PC-9 (cell line): ENCODE data around the gene NFYC. TPM values are rescaled to one million over a fixed set of nuclear protein-coding genes. Genes with fewer than 3 reads are reported as not detected.

Experiments
- BruUV-seq: library from RNA; stranded (reverse); fragments of 400-500 nt; replicated peaks from 2 replicates; lab custom pipeline; 2021; lab: Mats Ljungman, UMichigan
- CTCF ChIA-PET: fragments of 300-600 bp; sonication (Branson Sonifier 250); formaldehyde crosslinking; loops from one replicate; lab custom pipeline; 2022; ENCODE audit warnings: antibody characterized with exemption; lab: Charles Lee
- POLR2A ChIA-PET: fragments of 300-600 bp; sonication (Branson Sonifier 250); formaldehyde crosslinking; loops from one replicate; lab custom pipeline; 2022; ENCODE audit warnings: antibody characterized with exemption; ENCODE audit not compliant: unreplicated experiment; lab: Charles Lee
- DNase-seq, 2 experiments: peaks; one replicate each; pipeline versions ENCODE4 v3.0.0 to v3.0.0-alpha.2; 2015 to 2022; ENCODE audit warnings: mixed read lengths in 1 of 2
- H2AFZ ChIP-seq: fragments of 200-600 bp; sonication (generic); 2 replicates; pipeline ENCODE4 v1.8.1; 2017; ENCODE audit warnings: antibody characterized with exemption
- H3F3A ChIP-seq: fragments of 200-600 bp; sonication (generic); 2 replicates; pipeline ENCODE4 v1.8.1; 2017; ENCODE audit warnings: antibody characterized with exemption, mild to moderate bottlenecking, low read depth; ENCODE audit not compliant: insufficient read depth
- H3K27ac ChIP-seq: fragments of 200-600 bp; sonication (generic); 2 replicates; pipeline ENCODE4 v1.6.1; 2016; ENCODE audit warnings: mixed run types
- H3K27me3 ChIP-seq: fragments of 200-600 bp; sonication (generic); 2 replicates; pipeline ENCODE4 v1.6.1; 2016; ENCODE audit warnings: low read depth, mixed run types; ENCODE audit not compliant: insufficient read depth
- H3K36me3 ChIP-seq: fragments of 200-600 bp; sonication (generic); 2 replicates; pipeline ENCODE4 v1.6.1; 2016; ENCODE audit warnings: low read depth, mixed run types
- H3K4me1 ChIP-seq: fragments of 200-600 bp; sonication (generic); replicated peaks from 2 replicates; pipeline ENCODE4 v1.6.1; 2016; ENCODE audit warnings: mixed run types; ENCODE audit not compliant: insufficient read depth
- H3K4me2 ChIP-seq: fragments of 200-600 bp; sonication (generic); 2 replicates; pipeline ENCODE4 v1.6.1; 2017; ENCODE audit warnings: mixed run types
- H3K4me3 ChIP-seq: fragments of 200-600 bp; sonication (generic); 2 replicates; pipeline ENCODE4 v1.6.1; 2016; ENCODE audit warnings: mixed run types
- H3K79me2 ChIP-seq: fragments of 200-600 bp; sonication (generic); 2 replicates; pipeline ENCODE4 v1.6.1; 2017; ENCODE audit warnings: low read depth, mixed run types
- H3K9me2 ChIP-seq: fragments of 200-600 bp; sonication (generic); 2 replicates; pipeline ENCODE4 v1.8.1; 2017; ENCODE audit warnings: mild to moderate bottlenecking; ENCODE audit not compliant: insufficient read depth
- H3K9me3 ChIP-seq: fragments of 200-600 bp; sonication (generic); 2 replicates; pipeline ENCODE4 v1.8.1; 2016; ENCODE audit warnings: low read depth; ENCODE audit not compliant: insufficient read depth
- H4K20me1 ChIP-seq: fragments of 200-600 bp; sonication (generic); 2 replicates; pipeline ENCODE4 v1.8.1; 2017; ENCODE audit not compliant: insufficient read depth
- EZH2 ChIP-seq: fragments of 200-600 bp; sonication (generic); IDR thresholded peaks from 2 replicates; pipeline ENCODE4 v1.8.0; 2017; ENCODE audit warnings: antibody characterized with exemption, low read depth
- intact Hi-C: fragments of 100-400 bp; cut with micrococcal nuclease; formaldehyde crosslinking; loops from one replicate; pipeline ENCODE4 v1.10.0; 2022; ENCODE audit not compliant: unreplicated experiment
- total RNA-seq: library from RNA; stranded (reverse); gene quantifications from 2 replicates; pipeline ENCODE4 v1.2.3, GENCODE V29; 2021
- TF ChIP-seq, protein P1 (sequence below): fragments of 200-600 bp; sonication (generic); conservative IDR thresholded peaks from 2 replicates; pipeline ENCODE4 v1.6.1; 2017; ENCODE audit warnings: mixed run types, antibody characterized with exemption, mild to moderate bottlenecking, moderate library complexity

Gene NFYC
- total RNA-seq, 1 experiment from 2014 or later = 91.1 TPM

DNA sequence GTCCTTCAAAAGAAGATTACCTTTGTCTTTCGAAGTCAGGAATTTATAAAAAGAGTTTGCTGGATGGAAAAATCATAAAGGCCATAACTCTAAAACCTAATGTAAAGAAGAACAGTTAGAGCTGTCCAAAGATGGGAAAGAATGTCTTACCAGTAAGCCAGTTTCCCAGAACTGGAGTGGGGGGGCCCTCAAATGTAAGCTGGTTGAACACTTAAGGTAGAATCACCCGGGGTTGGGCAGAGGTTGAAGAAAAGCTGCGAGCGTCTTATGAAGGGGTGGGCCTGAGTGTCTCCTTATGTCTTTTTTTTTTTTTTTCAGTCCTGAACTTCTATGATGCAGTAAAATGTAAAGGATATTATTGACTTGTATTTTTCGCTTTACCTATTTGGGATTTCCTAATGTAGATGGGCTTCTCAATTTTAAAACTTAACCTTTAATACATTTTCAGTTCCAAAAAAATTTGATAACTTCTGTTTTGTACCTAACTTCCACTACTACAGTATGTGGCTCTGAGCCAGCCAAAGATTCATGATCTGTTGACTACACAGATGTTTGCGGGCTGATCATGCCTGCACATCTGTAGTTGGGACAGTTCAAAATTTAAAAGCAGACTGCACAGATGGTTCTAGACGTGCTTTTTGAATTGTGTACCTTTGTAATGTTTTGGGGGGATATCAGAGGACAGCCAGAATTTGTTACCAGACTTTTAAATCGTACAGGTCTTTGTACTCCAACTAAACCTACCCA is 43.6 kb downstream of the NFYC start:
- H3K9me3 ChIP-seq = no peaks in the 10 kb centered on the region
- H3K27ac ChIP-seq = no peak overlapping the region
- no peaks in the 10 kb centered on the region for H3K9me2 ChIP-seq
- intact Hi-C loops = no loop called here
- H3K79me2 ChIP-seq = peaks cover 59% of the 10 kb centered on the region
- peaks cover 8% of the 10 kb centered on the region; the same call in 1 of the 2 replicates for H3F3A ChIP-seq
- H3K36me3 ChIP-seq = peaks cover 12% of the 10 kb centered on the region; the same call in 1 of the 2 replicates
- ChIA-PET CTCF (no interaction called here), POLR2A (no interaction called here)
- no peak overlapping the region for H3K4me3 ChIP-seq
- no peak overlapping the region for H3K4me2 ChIP-seq
- no peak for DNase-seq
- no peaks in the 10 kb centered on the region for H3K4me1 ChIP-seq
- H3K27me3 ChIP-seq = no peaks in the 10 kb centered on the region
- H2AFZ ChIP-seq = no peak overlapping the region
- BruUV-seq = no TSS peak
- TF ChIP-seq, protein P1, sequence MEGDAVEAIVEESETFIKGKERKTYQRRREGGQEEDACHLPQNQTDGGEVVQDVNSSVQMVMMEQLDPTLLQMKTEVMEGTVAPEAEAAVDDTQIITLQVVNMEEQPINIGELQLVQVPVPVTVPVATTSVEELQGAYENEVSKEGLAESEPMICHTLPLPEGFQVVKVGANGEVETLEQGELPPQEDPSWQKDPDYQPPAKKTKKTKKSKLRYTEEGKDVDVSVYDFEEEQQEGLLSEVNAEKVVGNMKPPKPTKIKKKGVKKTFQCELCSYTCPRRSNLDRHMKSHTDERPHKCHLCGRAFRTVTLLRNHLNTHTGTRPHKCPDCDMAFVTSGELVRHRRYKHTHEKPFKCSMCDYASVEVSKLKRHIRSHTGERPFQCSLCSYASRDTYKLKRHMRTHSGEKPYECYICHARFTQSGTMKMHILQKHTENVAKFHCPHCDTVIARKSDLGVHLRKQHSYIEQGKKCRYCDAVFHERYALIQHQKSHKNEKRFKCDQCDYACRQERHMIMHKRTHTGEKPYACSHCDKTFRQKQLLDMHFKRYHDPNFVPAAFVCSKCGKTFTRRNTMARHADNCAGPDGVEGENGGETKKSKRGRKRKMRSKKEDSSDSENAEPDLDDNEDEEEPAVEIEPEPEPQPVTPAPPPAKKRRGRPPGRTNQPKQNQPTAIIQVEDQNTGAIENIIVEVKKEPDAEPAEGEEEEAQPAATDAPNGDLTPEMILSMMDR = no peak
- TF ChIP-seq EZH2 = no peak
- H4K20me1 ChIP-seq = peaks cover 10% of the 10 kb centered on the region

DNA sequence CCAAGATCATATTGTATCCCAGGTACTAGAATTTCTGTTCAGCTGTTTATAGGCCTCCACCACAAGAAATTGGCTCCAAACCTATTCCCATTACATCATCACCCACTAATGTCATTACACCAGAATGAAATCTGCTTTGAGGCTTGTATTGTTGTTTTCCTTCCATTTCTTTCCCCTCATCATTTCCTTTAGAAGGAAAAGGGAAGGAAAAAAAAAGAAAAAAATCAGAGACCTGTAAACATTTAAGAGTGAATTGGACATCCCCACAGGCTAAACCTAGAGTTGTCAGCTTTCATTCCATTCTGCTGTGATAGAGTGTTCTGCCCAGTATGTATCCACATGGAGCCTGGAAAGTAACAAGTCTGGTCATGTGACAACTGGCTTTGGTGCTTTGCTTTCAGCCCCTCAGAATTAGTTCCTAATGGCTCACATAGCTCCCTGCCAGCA is 44.6 kb downstream of the NFYC start:
- H2AFZ ChIP-seq = no peak overlapping the region
- CTCF ChIA-PET = interaction anchor here (0.6 kb wide), 1 partner anchor 31 kb away, joined by 6 read pairs; no protein-coding TSS in a partner anchor

DNA sequence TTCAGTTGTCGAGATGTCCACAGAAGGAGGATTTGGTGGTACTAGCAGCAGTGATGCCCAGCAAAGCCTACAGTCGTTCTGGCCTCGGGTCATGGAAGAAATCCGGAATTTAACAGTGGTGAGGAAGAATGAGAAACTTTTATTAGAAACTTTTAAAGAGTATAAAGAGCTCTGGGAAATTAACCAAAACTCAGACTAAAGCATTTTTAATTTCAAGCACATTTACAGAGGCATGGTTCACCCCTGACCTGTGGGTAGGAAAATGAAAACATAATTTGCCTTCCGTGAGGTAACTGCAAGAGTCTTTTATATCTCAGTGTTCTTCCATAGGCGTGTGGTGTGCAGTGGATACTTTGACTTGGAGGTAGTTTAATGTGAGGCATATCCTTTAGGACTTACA is 47.3 kb downstream of the NFYC start:
- TF ChIP-seq, protein P1 = no peak
- no peak for TF ChIP-seq EZH2
- H3F3A ChIP-seq = peaks cover 8% of the 10 kb centered on the region; the same call in 1 of the 2 replicates
- no TSS peak for BruUV-seq
- DNase-seq = no peak
- ChIA-PET POLR2A (interaction anchor here (0.6 to 0.7 kb wide), 2 partner anchors 47 to 356 kb away, joined by 4 to 6 read pairs; partner anchors contain the start of gene NFYC), CTCF (no interaction called here)
- H3K9me3 ChIP-seq = no peaks in the 10 kb centered on the region
- H3K79me2 ChIP-seq = peaks cover 33% of the 10 kb centered on the region
- no peaks in the 10 kb centered on the region for H3K9me2 ChIP-seq
- H2AFZ ChIP-seq = no peak overlapping the region
- intact Hi-C loops = no loop called here
- H3K27ac ChIP-seq = no peak overlapping the region
- H4K20me1 ChIP-seq = peaks cover 10% of the 10 kb centered on the region
- no peak overlapping the region for H3K4me2 ChIP-seq
- no peaks in the 10 kb centered on the region for H3K4me1 ChIP-seq
- H3K4me3 ChIP-seq = no peak overlapping the region
- H3K36me3 ChIP-seq = peaks cover 14% of the 10 kb centered on the region; the same call in 1 of the 2 replicates
- no peaks in the 10 kb centered on the region for H3K27me3 ChIP-seq

More for the DNA sequence above, 44.6 kb downstream of the NFYC start:
- H3K4me3 ChIP-seq = no peak overlapping the region
- intact Hi-C loops = no loop called here
- no peaks in the 10 kb centered on the region for H3K9me2 ChIP-seq
- H3K4me2 ChIP-seq = no peak overlapping the region
- H3K27ac ChIP-seq = no peak overlapping the region
- peaks cover 50% of the 10 kb centered on the region for H3K79me2 ChIP-seq
- peaks cover 8% of the 10 kb centered on the region; the same call in 1 of the 2 replicates for H3F3A ChIP-seq
- peaks cover 10% of the 10 kb centered on the region for H4K20me1 ChIP-seq
- H3K27me3 ChIP-seq = no peaks in the 10 kb centered on the region
- POLR2A ChIA-PET = interaction anchor here (0.6 kb wide), 1 partner anchor 45 kb away, joined by 5 read pairs; the partner anchor contains the start of gene NFYC
- no peaks in the 10 kb centered on the region for H3K4me1 ChIP-seq
- H3K36me3 ChIP-seq = peaks cover 14% of the 10 kb centered on the region; the same call in 1 of the 2 replicates
- BruUV-seq = no TSS peak
- no peak for TF ChIP-seq EZH2
- H3K9me3 ChIP-seq = no peaks in the 10 kb centered on the region
- no peak for DNase-seq
